Measurements from ENCODE around the gene MOCS3. TPM values are rescaled to one million over a fixed set of nuclear protein-coding genes. Genes with fewer than 3 reads are reported as not detected.

MOCS3 gene
- total and polyA plus RNA-seq, 3 donors from 2014 or later = 6.5 to 9.3 (median 7.4) TPM

DNA sequence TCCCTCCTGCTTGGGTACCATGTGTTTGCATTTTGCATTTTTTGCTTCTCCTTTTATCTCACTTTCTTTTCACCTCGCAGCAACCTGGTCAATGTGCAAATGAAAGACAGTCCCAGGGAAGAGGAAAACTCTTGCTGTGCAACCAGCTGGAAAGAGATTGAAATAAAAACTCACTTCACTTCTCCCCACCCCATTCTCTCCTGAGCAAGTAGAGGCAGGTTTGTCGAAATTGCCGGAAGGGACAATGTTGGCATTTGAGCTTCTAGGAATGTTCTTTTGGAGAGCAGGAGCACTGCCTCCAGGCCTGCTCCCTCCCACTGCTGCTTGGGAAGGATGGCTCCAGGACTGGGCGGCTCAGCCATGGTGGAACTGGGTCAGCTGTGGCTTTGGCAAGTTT lies 33.7 kb downstream of the MOCS3 start:
- H3K36me3 ChIP-seq (ENCODE audit: low read depth, missing control alignments) = no peaks in the 10 kb centered on the region
- H3K9me3 ChIP-seq = no peaks in the 10 kb centered on the region
- DNase-seq = no peak
- no peak overlapping the region for H3K27ac ChIP-seq
- no peaks in the 10 kb centered on the region for H3K27me3 ChIP-seq
- 48 to 54% methylated on average over 4 of the region's 4 CpGs for WGBS, 2 donors
- peaks cover 4% of the 10 kb centered on the region for H3K4me1 ChIP-seq
- TF ChIP-seq, protein P1, sequence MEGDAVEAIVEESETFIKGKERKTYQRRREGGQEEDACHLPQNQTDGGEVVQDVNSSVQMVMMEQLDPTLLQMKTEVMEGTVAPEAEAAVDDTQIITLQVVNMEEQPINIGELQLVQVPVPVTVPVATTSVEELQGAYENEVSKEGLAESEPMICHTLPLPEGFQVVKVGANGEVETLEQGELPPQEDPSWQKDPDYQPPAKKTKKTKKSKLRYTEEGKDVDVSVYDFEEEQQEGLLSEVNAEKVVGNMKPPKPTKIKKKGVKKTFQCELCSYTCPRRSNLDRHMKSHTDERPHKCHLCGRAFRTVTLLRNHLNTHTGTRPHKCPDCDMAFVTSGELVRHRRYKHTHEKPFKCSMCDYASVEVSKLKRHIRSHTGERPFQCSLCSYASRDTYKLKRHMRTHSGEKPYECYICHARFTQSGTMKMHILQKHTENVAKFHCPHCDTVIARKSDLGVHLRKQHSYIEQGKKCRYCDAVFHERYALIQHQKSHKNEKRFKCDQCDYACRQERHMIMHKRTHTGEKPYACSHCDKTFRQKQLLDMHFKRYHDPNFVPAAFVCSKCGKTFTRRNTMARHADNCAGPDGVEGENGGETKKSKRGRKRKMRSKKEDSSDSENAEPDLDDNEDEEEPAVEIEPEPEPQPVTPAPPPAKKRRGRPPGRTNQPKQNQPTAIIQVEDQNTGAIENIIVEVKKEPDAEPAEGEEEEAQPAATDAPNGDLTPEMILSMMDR (IDR thresholded peaks at IDR 0.05) = no peak
- no peak for TF ChIP-seq POLR2A (IDR thresholded peaks at IDR 0.05)
- intact Hi-C loops (cut with DNase I; ENCODE audit: low total_unique reads) = no loop called here
- H3K4me3 ChIP-seq = no peak overlapping the region

DNA sequence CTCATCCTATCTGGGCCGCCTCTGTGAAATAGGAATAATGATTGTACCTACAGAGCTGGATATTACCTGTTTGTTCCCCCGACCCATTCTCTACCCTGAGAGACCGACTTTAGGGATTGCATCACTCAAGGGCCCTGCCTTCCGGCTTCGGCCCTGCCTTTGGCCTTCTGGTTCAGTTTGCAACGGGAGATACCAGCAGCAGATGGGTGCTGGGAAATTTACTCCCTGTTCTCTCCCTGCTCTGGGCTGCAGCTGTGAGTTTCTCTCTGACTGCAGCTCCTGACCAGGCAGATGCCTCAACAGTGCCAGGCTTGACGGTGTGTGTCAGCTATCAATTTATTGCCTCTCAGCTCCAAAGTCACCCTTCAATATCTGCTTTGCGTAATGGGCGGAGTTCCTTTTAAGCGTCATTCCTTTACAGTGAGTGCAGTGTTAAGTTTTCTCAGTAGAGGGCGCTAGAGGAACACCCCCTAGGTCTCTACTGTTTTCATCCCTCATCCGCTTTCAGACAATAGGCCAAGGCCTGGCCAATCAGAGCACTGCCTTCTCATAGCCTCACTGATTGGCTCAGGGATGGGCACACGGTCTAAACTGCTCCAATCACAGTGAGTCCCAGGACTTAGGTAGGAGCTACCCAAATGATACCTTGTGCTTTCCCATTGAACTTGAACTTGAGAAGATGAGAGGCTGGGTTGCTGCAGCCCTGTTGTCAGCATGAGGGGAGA lies 34.3 kb downstream of the MOCS3 start:
- intact Hi-C loops (cut with DNase I; ENCODE audit: low total_unique reads) = no loop called here
- 37 to 44% methylated on average over 9 to 13 of the region's 13 CpGs for WGBS, 2 donors
- peaks cover 4% of the 10 kb centered on the region for H3K4me1 ChIP-seq
- H3K36me3 ChIP-seq (ENCODE audit: low read depth, missing control alignments) = no peaks in the 10 kb centered on the region
- no peaks in the 10 kb centered on the region for H3K27me3 ChIP-seq
- no peaks in the 10 kb centered on the region for H3K9me3 ChIP-seq
- DNase-seq = peak; percentile 93
- H3K27ac ChIP-seq = peak overlapping the region in 1 of 2 donors; percentile 30
- H3K4me3 ChIP-seq = no peak overlapping the region
- TF ChIP-seq POLR2A (IDR thresholded peaks at IDR 0.05) = no peak
- TF ChIP-seq, protein P1 (IDR thresholded peaks at IDR 0.05) = peak; percentile 83 to 97 (median 85)

DNA sequence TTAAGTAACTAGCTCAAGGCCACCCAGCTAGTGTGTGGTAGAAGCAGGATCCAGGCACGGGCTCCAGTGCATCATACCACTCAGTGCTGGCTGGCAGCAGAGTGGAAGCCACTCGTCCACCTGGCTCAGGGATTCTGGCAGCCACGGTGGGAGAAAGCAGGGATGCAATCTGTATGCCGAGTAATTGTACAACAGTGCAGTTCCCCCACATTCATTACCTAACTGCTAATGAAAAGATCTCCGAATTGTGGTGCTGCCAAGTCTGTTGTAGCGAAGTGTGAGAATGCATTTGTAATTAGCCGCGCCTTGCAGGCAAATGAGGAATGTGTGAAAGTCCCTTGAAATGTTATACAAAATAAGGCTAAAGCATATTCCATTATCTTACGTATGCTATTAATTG lies 35.3 kb downstream of the MOCS3 start:
- peak overlapping the region in 1 of 2 donors; percentile 30 for H3K27ac ChIP-seq
- TF ChIP-seq, protein P1 (IDR thresholded peaks at IDR 0.05) = no peak
- TF ChIP-seq POLR2A (IDR thresholded peaks at IDR 0.05) = no peak
- no peaks in the 10 kb centered on the region for H3K36me3 ChIP-seq (ENCODE audit: low read depth, missing control alignments)
- peaks cover 4% of the 10 kb centered on the region for H3K4me1 ChIP-seq
- no peaks in the 10 kb centered on the region for H3K9me3 ChIP-seq
- intact Hi-C loops (cut with DNase I; ENCODE audit: low total_unique reads) = no loop called here
- DNase-seq = peak; percentile 41
- WGBS, 2 donors = 45 to 66% methylated on average over 7 to 9 of the region's 9 CpGs
- no peaks in the 10 kb centered on the region for H3K27me3 ChIP-seq
- H3K4me3 ChIP-seq = no peak overlapping the region

DNA sequence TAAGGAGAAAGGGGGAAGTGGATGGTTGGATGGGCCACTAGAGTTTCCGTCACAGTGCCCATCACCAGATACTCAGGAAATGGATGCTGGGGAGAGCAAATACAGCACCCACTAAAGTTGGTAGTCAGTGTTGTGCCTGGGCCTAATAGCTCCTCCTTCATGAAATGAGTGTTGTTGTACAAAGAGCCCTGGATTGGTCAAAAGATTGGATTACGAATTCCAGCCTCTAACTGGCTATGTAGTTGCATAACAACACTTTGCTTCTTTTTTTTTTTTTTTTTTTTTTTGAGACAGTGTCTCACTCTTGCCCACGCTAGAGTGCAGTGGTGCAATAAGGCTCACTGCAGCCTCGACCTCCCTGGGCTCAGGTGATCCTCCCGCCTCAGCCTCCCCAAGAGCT lies 36.9 kb downstream of the MOCS3 start:
- 89 to 93% methylated on average over 5 of the region's 5 CpGs for WGBS, 2 donors
- H3K9me3 ChIP-seq = no peaks in the 10 kb centered on the region
- TF ChIP-seq, protein P1 (IDR thresholded peaks at IDR 0.05) = no peak
- no peak for TF ChIP-seq POLR2A (IDR thresholded peaks at IDR 0.05)
- peaks cover 4% of the 10 kb centered on the region for H3K4me1 ChIP-seq
- H3K27ac ChIP-seq = no peak overlapping the region
- H3K36me3 ChIP-seq (ENCODE audit: low read depth, missing control alignments) = no peaks in the 10 kb centered on the region
- intact Hi-C loops (cut with DNase I; ENCODE audit: low total_unique reads) = no loop called here
- no peaks in the 10 kb centered on the region for H3K27me3 ChIP-seq
- no peak overlapping the region for H3K4me3 ChIP-seq
- no peak for DNase-seq

Data from testis (tissue), 3 donors.